Measurements from ENCODE around the gene RNPS1. TPM values are rescaled to one million over a fixed set of nuclear protein-coding genes. Genes with fewer than 3 reads are reported as not detected.
"Not testable (repeated sequence)": the region's sequence is repeated elsewhere in the genome, so short reads cannot be mapped to it uniquely, and the experiment has no call there.

Gene RNPS1
- total RNA-seq, 1 donor, result 95.0 TPM

GRCh38 chr16:2270070-2270462 is 2.1 kb upstream of the RNPS1 start:
- TF ChIP-seq CTCF (IDR thresholded peaks at IDR 0.05; ENCODE audit: insufficient read depth, low read depth, low read length), result no peak
- H3K4me3 ChIP-seq (ENCODE audit: low read depth, low read length), result no peak overlapping the region
- DNase-seq (ENCODE audit: low read depth), result no peak

- H3K4me3 ChIP-seq (ENCODE audit: low read depth, low read length), result peak overlapping the region; percentile 80
- not testable (repeated sequence) for DNase-seq (ENCODE audit: low read depth)
Observed at GRCh38 chr16:2267505-2267912, 417 bp downstream of the RNPS1 start.

- peak; percentile 26 for DNase-seq (ENCODE audit: low read depth)
- H3K4me3 ChIP-seq (ENCODE audit: low read depth, low read length), result peak overlapping the region; percentile 80
Observed at GRCh38 chr16:2266887-2267286, 1.0 kb downstream of the RNPS1 start.

- H3K4me3 ChIP-seq (ENCODE audit: low read depth, low read length); DNase-seq (ENCODE audit: low read depth): not testable (repeated sequence)
Observed at GRCh38 chr16:2263026-2263425, 4.9 kb downstream of the RNPS1 start.

GRCh38 chr16:2260250-2260649 is 7.7 kb downstream of the RNPS1 start:
- no peak for TF ChIP-seq CTCF (IDR thresholded peaks at IDR 0.05; ENCODE audit: insufficient read depth, low read depth, low read length)
- H3K4me3 ChIP-seq (ENCODE audit: low read depth, low read length), result no peak overlapping the region
- no peak for DNase-seq (ENCODE audit: low read depth)

- H3K4me3 ChIP-seq (ENCODE audit: low read depth, low read length); DNase-seq (ENCODE audit: low read depth): not testable (repeated sequence)
Observed at GRCh38 chr16:2258530-2258929, 9.4 kb downstream of the RNPS1 start.

- no peak for TF ChIP-seq CTCF (IDR thresholded peaks at IDR 0.05; ENCODE audit: insufficient read depth, low read depth, low read length)
- H3K4me3 ChIP-seq (ENCODE audit: low read depth, low read length), result no peak overlapping the region
- DNase-seq (ENCODE audit: low read depth), result no peak
Observed at GRCh38 chr16:2257726-2258125, 10.2 kb downstream of the RNPS1 start.

- no peak overlapping the region for H3K4me3 ChIP-seq (ENCODE audit: low read depth, low read length)
- DNase-seq (ENCODE audit: low read depth), result no peak
- TF ChIP-seq CTCF (IDR thresholded peaks at IDR 0.05; ENCODE audit: insufficient read depth, low read depth, low read length), result no peak
Observed at GRCh38 chr16:2256531-2257140, 11.3 kb downstream of the RNPS1 start.

GRCh38 chr16:2253293-2253692 is 14.6 kb downstream of the RNPS1 start:
- H3K4me3 ChIP-seq (ENCODE audit: low read depth, low read length), result no peak overlapping the region
- no peak for DNase-seq (ENCODE audit: low read depth)
- no peak for TF ChIP-seq CTCF (IDR thresholded peaks at IDR 0.05; ENCODE audit: insufficient read depth, low read depth, low read length)
